ENCODE data around the gene TMEM179.

The TMEM179 gene

GRCh38 chr14:104636131-104636530 is 31.6 kb upstream of the TMEM179 start:
- Histone ChIP-seq H3K9me3 (ENCODE audit: insufficient read depth, low read length, severe bottlenecking) (no peaks in the 10 kb centered on the region), H3K4me3 (ENCODE audit: low read depth in 1 of 2, low read length in 2 of 2) (no peak overlapping the region), H3K79me2 (ENCODE audit: insufficient read depth, low read length) (no peaks in the 10 kb centered on the region), H3K27me3 (ENCODE audit: insufficient read depth, low read length, poor library complexity) (peaks cover 4% of the 10 kb centered on the region), H3K4me1 (ENCODE audit: insufficient read depth, low read length) (no peaks in the 10 kb centered on the region), H3K36me3 (ENCODE audit: insufficient read depth, low read length) (no peaks in the 10 kb centered on the region), H3K27ac (ENCODE audit: low read length) (no peak overlapping the region), H3K9ac (ENCODE audit: low read depth, low read length) (no peak overlapping the region), H3K4me2 (ENCODE audit: insufficient read depth, low read length) (no peak overlapping the region), H2AFZ (ENCODE audit: low read depth, low read length) (no peak overlapping the region), H4K20me1 (ENCODE audit: insufficient read depth, low read length) (no peaks in the 10 kb centered on the region)
- TF ChIP-seq EZH2 (IDR thresholded peaks at IDR 0.05; ENCODE audit: borderline replicate concordance, low read depth, low read length, severe bottlenecking): no peak
- no peak for TF ChIP-seq CTCF (IDR thresholded peaks at IDR 0.05; ENCODE audit: borderline replicate concordance, extremely low read depth, low read length, poor library complexity, severe bottlenecking)
- ATAC-seq (ENCODE audit: insufficient read depth, low read depth): no peak
- DNase-seq: no peak

GRCh38 chr14:104635717-104636116 is 31.1 kb upstream of the TMEM179 start:
- H3K27ac ChIP-seq (ENCODE audit: low read length): no peak overlapping the region
- H3K27me3 ChIP-seq (ENCODE audit: insufficient read depth, low read length, poor library complexity): peaks cover 4% of the 10 kb centered on the region
- H2AFZ ChIP-seq (ENCODE audit: low read depth, low read length): no peak overlapping the region
- H3K79me2 ChIP-seq (ENCODE audit: insufficient read depth, low read length): no peaks in the 10 kb centered on the region
- no peaks in the 10 kb centered on the region for H4K20me1 ChIP-seq (ENCODE audit: insufficient read depth, low read length)
- no peak overlapping the region for H3K4me3 ChIP-seq (ENCODE audit: low read depth in 1 of 2, low read length in 2 of 2)
- H3K9ac ChIP-seq (ENCODE audit: low read depth, low read length): no peak overlapping the region
- no peaks in the 10 kb centered on the region for H3K9me3 ChIP-seq (ENCODE audit: insufficient read depth, low read length, severe bottlenecking)
- TF ChIP-seq EZH2 (IDR thresholded peaks at IDR 0.05; ENCODE audit: borderline replicate concordance, low read depth, low read length, severe bottlenecking): no peak
- TF ChIP-seq CTCF (IDR thresholded peaks at IDR 0.05; ENCODE audit: borderline replicate concordance, extremely low read depth, low read length, poor library complexity, severe bottlenecking): no peak
- DNase-seq (no peak), ATAC-seq (ENCODE audit: insufficient read depth, low read depth) (no peak)
- no peaks in the 10 kb centered on the region for H3K4me1 ChIP-seq (ENCODE audit: insufficient read depth, low read length)
- no peaks in the 10 kb centered on the region for H3K36me3 ChIP-seq (ENCODE audit: insufficient read depth, low read length)
- H3K4me2 ChIP-seq (ENCODE audit: insufficient read depth, low read length): no peak overlapping the region

- Histone ChIP-seq H3K27ac (ENCODE audit: low read length) (no peak overlapping the region), H3K27me3 (ENCODE audit: insufficient read depth, low read length, poor library complexity) (peaks cover 4% of the 10 kb centered on the region), H3K4me2 (ENCODE audit: insufficient read depth, low read length) (no peak overlapping the region), H3K9ac (ENCODE audit: low read depth, low read length) (no peak overlapping the region), H3K4me3 (ENCODE audit: low read depth in 1 of 2, low read length in 2 of 2) (no peak overlapping the region), H3K4me1 (ENCODE audit: insufficient read depth, low read length) (no peaks in the 10 kb centered on the region), H3K79me2 (ENCODE audit: insufficient read depth, low read length) (no peaks in the 10 kb centered on the region), H2AFZ (ENCODE audit: low read depth, low read length) (no peak overlapping the region), H3K9me3 (ENCODE audit: insufficient read depth, low read length, severe bottlenecking) (no peaks in the 10 kb centered on the region), H4K20me1 (ENCODE audit: insufficient read depth, low read length) (no peaks in the 10 kb centered on the region), H3K36me3 (ENCODE audit: insufficient read depth, low read length) (no peaks in the 10 kb centered on the region)
- TF ChIP-seq CTCF (IDR thresholded peaks at IDR 0.05; ENCODE audit: borderline replicate concordance, extremely low read depth, low read length, poor library complexity, severe bottlenecking): no peak
- TF ChIP-seq EZH2 (IDR thresholded peaks at IDR 0.05; ENCODE audit: borderline replicate concordance, low read depth, low read length, severe bottlenecking): no peak
- no peak for DNase-seq
- ATAC-seq (ENCODE audit: insufficient read depth, low read depth): no peak
These were observed 30.5 kb upstream of the TMEM179 start for GRCh38 chr14:104634886-104635570.

All from DND-41 (cell line).